Measurements from ENCODE around the gene MBOAT1. TPM values are rescaled to one million over a fixed set of nuclear protein-coding genes. Genes with fewer than 3 reads are reported as not detected.
A peak's percentile ranks its signal among the peaks of the same experiment; 100 is the strongest.
"Not testable (repeated sequence)": the region's sequence is repeated elsewhere in the genome, so short reads cannot be mapped to it uniquely, and the experiment has no call there.

The MBOAT1 gene
- total RNA-seq, 2 donors from 2014 or later, result 11.8 to 13.8 TPM

DNA sequence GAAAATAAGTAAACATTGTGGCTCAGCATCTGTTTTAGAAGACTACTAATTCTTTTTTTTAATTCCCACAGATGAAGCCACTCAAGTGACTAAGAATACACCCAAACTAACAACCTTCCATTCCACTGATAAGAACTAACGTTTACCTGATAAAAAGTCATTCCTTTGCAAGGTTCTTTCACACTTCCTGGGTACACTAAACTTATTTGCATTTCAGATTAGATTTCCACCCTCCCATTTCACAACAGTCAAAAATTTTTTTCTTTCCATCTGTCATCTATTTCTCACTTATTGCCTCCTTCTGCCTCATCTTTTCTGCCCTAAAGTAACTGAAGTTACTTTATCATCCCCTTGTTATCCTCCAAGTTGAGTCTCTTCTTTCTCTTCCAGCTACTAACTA lies 20.3 kb downstream of the MBOAT1 start:
- DNase-seq (ENCODE audit: low spot score in 2 of 2), result no peak
- no peaks in the 10 kb centered on the region for H3K9me3 Mint-ChIP-seq
- H3K36me3 Mint-ChIP-seq, result no peaks in the 10 kb centered on the region
- H3K27ac Mint-ChIP-seq, result no peak overlapping the region
- no peak for ATAC-seq

DNA sequence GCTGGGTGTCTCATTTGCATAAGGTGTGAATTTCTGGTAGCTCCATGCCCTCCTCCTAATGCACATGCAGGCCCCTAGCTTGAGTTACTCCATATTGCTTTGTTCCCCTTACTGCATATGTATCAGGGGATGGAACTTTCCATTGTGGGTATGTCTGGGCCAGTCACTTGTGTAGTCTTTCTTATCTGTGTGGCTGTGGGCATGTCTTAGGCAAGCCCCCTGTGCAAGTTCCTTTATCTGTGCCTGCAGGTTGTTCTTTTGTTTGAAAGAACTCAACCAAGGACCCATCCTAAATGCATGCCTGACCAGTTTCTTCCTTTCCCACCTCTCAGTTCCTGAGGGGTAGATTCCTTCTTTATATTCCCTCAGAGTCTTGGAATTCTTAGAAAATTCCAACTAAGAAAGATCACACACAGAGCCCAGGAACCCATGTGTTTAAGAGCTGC lies 23.6 kb downstream of the MBOAT1 start:
- DNase-seq (ENCODE audit: low spot score in 2 of 2) (no peak), ATAC-seq (peak in 1 of 2 donors; percentile 57)
- no peaks in the 10 kb centered on the region for H3K9me3 Mint-ChIP-seq
- no peaks in the 10 kb centered on the region for H3K36me3 Mint-ChIP-seq
- H3K27ac Mint-ChIP-seq, result peak overlapping the region in 1 of 2 donors; percentile 82

DNA sequence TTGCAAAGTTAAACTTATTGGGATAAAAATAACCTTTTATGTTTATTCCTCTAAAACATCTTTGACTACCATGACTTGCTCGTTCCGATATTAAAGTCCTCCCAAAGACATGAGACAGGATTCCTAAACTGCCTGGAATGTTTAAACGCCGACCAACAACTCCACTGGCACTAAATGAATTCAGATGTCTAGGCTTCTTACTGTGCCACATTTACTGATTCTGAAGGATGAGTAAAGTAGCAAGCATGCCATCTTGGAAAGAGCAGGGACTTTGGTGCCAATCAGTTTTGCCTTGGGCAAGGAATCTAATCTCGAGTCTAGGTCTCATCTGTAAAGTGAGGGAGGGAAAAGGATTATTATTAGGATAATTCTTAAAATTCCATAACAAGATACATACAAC lies 25.3 kb downstream of the MBOAT1 start:
- ATAC-seq (no peak), DNase-seq (ENCODE audit: low spot score in 2 of 2) (no peak)
- Mint-ChIP-seq H3K36me3 (no peaks in the 10 kb centered on the region), H3K27ac (no peak overlapping the region), H3K9me3 (no peaks in the 10 kb centered on the region)

DNA sequence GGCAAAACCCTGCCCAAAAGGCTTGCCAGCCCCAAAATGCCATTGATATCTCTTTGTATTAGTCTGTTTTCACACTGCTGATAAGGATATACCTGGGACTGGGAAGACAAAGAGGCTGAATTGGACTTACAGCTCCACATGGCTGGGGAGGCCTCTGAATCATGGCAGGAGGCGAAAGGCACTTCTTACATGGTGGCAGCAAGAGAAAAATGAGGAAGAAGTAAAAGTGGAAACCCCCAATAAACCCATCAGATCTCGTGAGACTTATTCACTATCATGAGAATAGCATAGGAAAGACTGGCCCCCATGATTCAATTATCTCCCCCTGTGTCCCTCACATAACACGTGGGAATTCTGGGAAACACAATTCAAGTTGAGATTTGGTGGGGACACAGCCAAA lies 28.6 kb downstream of the MBOAT1 start:
- no peak for DNase-seq (ENCODE audit: low spot score in 2 of 2)
- Mint-ChIP-seq H3K9me3 (peaks cover 0 to 7% of the 10 kb centered on the region in 2 donors), H3K36me3 (peaks cover 0 to 7% of the 10 kb centered on the region in 2 donors), H3K27ac (no peak overlapping the region)
- no peak for ATAC-seq

DNA sequence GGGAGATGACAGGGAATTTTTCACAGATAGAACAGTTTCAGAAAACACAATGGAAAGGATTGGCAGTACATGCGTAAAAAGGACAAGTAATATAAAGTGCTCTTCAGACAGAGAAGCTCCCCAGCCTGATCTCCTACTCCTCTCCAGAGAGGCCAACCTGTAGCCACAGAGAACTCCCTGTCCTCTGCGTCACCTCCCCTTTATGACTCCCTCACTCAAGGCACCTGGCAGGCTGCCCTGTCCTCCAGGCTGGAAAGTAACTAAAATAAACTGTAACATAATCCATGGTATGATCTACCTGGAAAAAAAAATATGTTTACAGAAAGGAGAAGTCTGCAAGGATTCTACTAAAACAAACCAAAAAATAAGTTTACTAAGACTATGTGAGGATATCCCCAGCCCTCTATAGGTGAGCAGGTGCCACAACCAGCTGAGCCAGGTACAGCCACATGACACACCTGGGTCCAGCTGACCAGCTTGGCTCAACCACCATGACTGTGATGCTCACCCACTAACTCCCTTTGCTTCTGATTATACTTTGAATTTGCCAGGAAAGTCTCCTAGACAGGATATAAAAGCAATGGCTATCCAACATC lies 29.2 kb downstream of the MBOAT1 start:
- DNase-seq (ENCODE audit: low spot score in 2 of 2) (no peak), ATAC-seq (no peak)
- no peak overlapping the region for H3K27ac Mint-ChIP-seq
- H3K9me3 Mint-ChIP-seq, result peaks cover 0 to 7% of the 10 kb centered on the region in 2 donors
- H3K36me3 Mint-ChIP-seq, result peaks cover 0 to 7% of the 10 kb centered on the region in 2 donors

DNA sequence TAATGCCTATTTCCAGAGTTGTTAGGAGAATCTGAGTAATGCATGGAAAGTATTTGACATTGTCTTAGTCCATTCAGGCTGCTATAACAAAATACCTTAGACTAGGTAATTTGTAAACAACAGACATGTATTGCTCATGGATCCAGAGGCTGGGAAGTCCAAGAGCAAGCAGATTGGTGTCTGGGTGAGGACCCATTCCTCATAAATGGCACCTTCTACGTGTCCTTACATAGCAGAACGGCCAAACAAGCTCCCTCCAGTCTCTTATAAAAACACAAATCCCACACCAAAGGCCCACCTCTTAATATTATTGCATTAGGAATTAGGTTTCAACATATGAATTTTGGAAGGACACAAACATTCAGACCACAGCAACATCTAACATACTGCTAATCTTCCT lies 30.2 kb downstream of the MBOAT1 start:
- Mint-ChIP-seq H3K9me3 (peaks cover 0 to 7% of the 10 kb centered on the region in 2 donors), H3K36me3 (peaks cover 0 to 7% of the 10 kb centered on the region in 2 donors), H3K27ac (no peak overlapping the region)
- DNase-seq (ENCODE audit: low spot score in 2 of 2) (no peak), ATAC-seq (no peak)

DNA sequence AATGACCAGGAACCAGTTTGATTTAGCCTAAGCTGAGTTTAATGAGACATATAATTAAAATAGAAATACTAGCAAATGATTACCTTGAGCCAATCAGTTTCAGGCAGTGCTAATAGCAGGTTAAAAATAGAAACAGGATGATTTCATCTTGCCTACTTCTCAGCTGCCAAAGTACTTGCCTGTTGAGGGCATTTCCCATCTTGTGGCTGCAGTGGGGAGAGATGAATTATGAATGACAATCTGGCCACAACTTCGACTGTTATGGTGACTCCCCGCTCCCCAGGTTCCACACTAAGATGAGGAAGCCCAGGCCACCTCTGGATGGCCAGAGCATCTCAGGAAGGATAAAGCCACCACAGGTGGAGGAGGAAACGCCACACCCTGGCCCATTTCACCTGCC lies 31.3 kb downstream of the MBOAT1 start:
- ATAC-seq (no peak), DNase-seq (ENCODE audit: low spot score in 2 of 2) (no peak)
- H3K36me3 Mint-ChIP-seq, result peaks cover 0 to 7% of the 10 kb centered on the region in 2 donors
- peaks cover 0 to 7% of the 10 kb centered on the region in 2 donors for H3K9me3 Mint-ChIP-seq
- no peak overlapping the region for H3K27ac Mint-ChIP-seq

DNA sequence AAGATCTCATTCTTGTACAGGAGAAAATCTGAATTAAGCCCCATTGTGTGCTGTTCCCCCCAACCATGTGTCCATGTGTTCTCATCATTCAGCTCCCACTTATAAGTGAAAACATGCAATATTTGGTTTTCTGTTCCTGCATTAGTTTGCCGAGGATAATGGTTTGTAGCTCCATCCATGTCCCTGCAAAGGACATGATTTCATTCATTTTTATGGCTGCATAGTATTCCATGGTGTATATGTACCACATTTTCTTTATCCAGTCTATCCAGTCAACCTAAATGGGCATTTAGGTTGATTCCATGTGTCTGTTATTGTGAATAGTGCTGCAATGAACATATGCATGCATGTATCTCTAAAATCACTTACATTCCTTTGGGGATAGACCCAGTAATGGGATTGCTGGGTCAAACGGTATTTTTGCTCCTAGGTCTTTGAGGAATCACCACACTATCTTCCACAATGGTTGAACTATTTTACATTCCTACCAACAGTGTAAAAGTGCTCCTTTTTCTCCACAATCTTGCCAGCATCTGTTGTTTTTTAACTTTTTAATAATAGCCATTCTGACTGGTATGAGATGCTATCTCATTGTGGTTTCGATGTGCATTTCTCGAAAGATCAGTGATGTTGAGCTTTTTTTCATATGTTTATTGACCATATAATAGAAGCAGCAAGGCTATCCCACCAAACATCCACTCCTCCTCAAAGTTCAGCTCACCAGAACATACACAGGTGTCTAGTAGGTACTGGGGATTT lies 32.8 kb downstream of the MBOAT1 start:
- H3K9me3 Mint-ChIP-seq; H3K27ac Mint-ChIP-seq; ATAC-seq; DNase-seq (ENCODE audit: low spot score in 2 of 2); H3K36me3 Mint-ChIP-seq: not testable (repeated sequence)

DNA sequence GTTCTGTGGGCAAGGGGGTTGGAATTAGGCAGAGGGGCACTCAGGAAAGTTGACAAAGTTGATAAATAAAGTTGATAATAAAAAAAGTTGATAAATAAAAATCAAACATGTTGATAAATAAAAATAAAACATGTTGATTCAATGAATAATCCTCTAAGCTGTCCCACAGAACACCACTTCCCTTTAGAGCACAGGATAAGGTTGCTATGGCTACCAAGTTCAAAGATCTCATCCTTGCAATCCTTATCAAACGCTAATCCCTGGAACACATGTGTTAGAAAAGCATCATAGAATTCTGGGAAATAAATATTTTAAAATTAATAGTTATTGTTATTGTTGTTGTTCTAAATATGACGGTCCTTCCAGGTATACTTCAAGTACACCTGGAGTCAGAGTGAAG lies 33.9 kb downstream of the MBOAT1 start:
- Mint-ChIP-seq H3K27ac (no peak overlapping the region), H3K9me3 (peaks cover 0 to 7% of the 10 kb centered on the region in 2 donors), H3K36me3 (peaks cover 0 to 7% of the 10 kb centered on the region in 2 donors)

DNA sequence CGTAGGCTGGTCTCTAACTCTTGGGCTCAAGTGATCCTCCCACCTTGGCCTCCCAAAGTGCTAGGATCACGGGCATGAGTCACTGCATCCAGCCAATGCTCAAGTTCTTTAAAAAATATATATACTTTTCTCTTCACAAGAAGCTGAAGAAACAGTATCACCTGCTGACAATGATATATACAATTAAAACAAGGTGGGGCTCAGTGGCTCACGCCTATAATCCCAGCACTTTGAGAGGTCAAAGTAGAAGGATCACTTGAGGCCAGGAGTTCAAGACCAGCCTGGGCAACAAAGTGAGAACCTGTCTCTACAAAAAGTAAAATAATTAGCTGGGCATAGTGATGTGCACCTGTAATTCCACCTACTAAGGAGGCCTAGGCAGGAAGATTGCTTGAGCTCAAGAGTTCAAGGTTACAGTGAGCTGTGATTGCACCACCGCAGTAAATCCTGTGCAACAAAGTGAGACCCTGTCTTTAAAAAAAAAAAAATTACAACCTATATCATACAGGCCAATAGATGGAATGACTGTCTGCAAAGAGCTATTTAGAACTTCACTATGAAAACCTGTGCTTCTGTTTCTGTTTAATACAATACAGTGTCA lies 36.4 kb downstream of the MBOAT1 start:
- Mint-ChIP-seq H3K9me3 (peaks cover 0 to 7% of the 10 kb centered on the region in 2 donors), H3K27ac (no peak overlapping the region), H3K36me3 (peaks cover 0 to 7% of the 10 kb centered on the region in 2 donors)
- DNase-seq (ENCODE audit: low spot score in 2 of 2), result no peak
- no peak for ATAC-seq

More for the DNA sequence above, 33.9 kb downstream of the MBOAT1 start:
- ATAC-seq (no peak), DNase-seq (ENCODE audit: low spot score in 2 of 2) (no peak)

DNA sequence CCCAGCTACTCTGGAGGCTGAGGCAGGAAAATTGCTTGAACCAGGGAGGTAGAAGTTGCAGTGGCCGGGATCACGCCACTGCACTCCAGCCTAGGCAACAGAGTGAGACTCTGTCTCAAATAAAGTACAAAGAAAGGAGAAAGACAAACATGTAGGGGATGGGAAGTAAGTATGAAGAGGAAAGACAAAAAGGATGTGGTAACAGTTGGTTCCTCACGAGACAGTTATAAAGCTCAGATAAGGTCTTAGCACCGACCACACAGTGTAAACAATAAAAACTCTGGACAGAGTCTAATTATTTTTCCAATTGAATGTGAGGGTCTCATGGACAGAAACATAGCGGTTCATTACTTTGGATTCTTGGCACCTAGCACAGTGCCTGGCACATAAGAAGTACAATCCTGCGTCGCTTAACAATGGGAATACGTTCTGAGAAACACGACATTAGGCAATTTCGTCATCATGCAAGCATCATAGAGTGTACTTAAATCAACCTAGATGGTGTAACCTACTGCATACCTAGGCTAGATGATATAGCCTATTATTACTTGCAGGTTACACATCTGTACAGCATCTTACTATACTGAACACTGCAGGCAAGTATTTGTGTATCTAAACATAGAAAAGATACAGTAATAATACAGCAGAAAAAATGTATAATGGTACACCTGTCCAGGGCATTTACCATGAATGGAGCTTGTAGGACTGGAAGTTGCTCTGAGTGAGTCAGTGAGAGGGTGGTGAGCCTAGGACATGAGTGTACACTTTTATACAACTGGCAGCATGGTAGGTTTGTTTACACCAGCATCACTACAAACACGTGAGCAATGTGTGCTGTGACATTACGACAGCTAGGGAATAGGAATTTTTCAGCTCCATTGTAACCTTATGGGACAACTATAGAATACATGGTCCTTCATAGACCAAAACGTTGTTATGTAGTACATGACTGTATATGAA lies 38.2 kb downstream of the MBOAT1 start:
- H3K9me3 Mint-ChIP-seq, result no peaks in the 10 kb centered on the region
- peak in 1 of 2 donors; percentile 44 for ATAC-seq

DNA sequence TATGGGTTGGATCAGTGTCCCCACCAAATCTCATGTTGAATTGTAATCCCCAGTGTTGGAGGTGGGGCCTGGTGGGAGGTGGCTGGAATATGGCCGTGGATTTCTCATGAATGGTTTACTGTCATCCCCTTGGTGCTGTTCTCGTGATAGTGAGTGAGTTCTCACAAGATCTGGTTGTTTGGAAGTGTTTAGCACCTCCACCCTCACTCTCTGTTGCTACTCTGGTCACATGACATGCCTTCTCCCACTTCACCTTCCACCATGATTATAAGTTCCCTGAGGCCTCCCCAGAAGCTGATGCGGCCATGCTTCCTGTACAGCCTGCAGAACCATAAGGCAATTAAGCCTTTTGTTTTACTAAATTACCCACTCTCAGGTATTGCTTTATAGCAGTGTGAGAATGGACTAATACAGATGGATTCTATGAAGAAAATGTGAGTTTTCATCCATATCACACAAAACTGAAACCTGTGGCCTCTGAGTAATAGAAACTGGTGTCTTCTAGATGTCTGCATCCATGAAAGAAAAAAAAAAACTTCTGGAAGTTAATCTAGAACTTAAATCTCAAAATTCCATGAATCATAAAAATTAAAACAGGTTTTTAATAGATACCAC lies 39.3 kb downstream of the MBOAT1 start:
- H3K27ac Mint-ChIP-seq, result peak overlapping the region in 1 of 2 donors; percentile 67
- no peaks in the 10 kb centered on the region for H3K36me3 Mint-ChIP-seq
- DNase-seq (ENCODE audit: low spot score in 2 of 2) (no peak), ATAC-seq (peak; percentile 49 to 50)
- no peaks in the 10 kb centered on the region for H3K9me3 Mint-ChIP-seq

More for the DNA sequence above, 38.2 kb downstream of the MBOAT1 start:
- H3K27ac Mint-ChIP-seq, result peak overlapping the region in 1 of 2 donors; percentile 67
- no peak for DNase-seq (ENCODE audit: low spot score in 2 of 2)
- no peaks in the 10 kb centered on the region for H3K36me3 Mint-ChIP-seq

DNA sequence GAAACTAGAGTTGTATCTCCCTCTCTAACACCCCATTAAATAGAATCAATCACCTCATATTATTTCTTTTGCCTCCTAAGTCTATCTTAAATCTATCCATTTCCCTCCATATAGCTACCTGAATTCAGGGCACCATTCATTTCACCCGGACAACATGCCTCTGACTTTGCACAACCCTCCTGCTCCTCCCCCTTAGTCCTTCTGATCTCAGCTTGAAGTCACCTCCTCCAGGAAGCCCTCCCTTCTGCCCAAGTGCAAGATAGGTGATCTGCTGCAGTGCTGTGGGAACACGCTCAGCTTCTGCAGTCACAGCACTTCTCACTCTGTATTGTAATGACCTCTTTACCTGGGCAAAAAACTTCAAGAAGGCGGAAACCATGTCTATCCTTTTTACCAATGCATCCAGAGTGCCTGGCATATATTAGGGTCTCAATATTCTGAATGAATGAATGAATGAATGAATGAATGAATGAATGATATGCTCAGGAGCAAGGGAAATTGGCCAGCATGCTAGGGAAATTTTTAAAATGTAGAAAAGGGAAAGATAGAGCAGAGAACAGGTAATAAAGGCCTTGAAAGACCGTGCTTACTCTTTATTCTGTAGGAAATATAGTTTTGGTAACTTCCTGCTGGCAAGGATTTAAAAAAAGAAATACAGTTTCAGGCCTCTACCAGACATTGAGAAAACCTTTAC lies 41.7 kb downstream of the MBOAT1 start:
- ATAC-seq, result no peak
- Mint-ChIP-seq H3K27ac (peak overlapping the region in 1 of 2 donors; percentile 18), H3K36me3 (peaks cover 10 to 14% of the 10 kb centered on the region in 2 donors), H3K9me3 (peaks cover 0 to 3% of the 10 kb centered on the region in 2 donors)
- DNase-seq (ENCODE audit: low spot score in 2 of 2), result no peak

DNA sequence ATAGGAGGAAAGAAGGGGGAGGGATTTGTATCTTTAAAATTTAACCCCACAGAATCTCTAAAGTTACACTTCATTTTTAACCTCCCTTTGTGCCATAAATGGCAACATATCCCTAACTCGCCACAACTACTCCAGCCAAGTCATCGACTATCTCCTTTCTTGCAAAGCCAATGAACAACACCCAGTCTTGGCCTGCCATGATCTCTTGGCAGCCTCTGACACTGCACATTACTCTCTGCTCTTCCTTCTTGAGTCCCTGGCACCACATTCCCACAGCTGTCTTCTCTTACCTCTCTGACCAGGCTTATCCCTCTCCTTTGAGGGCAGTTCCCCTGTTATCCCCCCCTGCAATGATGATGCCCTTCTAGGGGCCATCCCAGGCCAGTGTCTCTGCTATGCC lies 42.5 kb downstream of the MBOAT1 start:
- peaks cover 0 to 3% of the 10 kb centered on the region in 2 donors for H3K9me3 Mint-ChIP-seq
- no peak overlapping the region for H3K27ac Mint-ChIP-seq
- no peak for ATAC-seq
- H3K36me3 Mint-ChIP-seq, result peaks cover 10 to 14% of the 10 kb centered on the region in 2 donors
- no peak for DNase-seq (ENCODE audit: low spot score in 2 of 2)

DNA sequence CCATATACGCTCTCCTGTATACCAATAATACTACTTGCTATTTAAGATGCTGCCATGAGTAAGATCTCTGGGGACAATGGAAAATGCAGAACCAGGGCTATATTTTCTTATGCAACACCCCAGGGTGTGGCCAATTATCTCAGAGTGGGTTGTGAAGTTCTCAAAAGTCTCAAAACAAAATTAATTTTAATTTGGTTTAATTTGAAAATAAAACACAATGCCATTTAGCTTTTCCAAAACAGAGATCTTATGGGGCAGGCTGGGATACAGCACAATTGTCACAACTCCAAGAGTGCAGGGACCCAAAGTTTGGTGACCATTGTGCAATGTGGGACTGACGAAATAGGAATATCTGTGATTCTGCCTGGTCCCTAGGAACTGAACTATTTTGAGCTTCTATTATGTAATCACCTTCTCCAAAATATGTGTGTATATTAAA lies 43.1 kb downstream of the MBOAT1 start:
- no peak for ATAC-seq
- Mint-ChIP-seq H3K36me3 (peaks cover 10 to 14% of the 10 kb centered on the region in 2 donors), H3K27ac (no peak overlapping the region), H3K9me3 (peaks cover 0 to 3% of the 10 kb centered on the region in 2 donors)
- DNase-seq (ENCODE audit: low spot score in 2 of 2), result no peak

All from activated naive CD4-positive, alpha-beta T cell treated with anti-CD3 and anti-CD28 coated beads, Interleukin-2, amount 50 U/mL, for 72 hours (primary cell).